Measurements from ENCODE around the gene TMEM140. TPM values are rescaled to one million over a fixed set of nuclear protein-coding genes. Genes with fewer than 3 reads are reported as not detected.

Gene TMEM140
- total RNA-seq, 4 donors from 2014 or later, result 116 to 179 (median 145) TPM

GRCh38 chr7:135161669-135162068, 13.8 kb downstream of the TMEM140 start:
- peak overlapping the region; percentile 93 to 97 (median 96) for H3K27ac ChIP-seq
- in situ Hi-C loops (cut with MboI; ENCODE audit: low sequenced_read_pairs in 4 of 4) (no loop called here), intact Hi-C loops (cut with DNase I; ENCODE audit: low total_unique reads) (no loop called here)
- peaks cover 0 to 15% of the 10 kb centered on the region in 2 donors for H3K36me3 ChIP-seq
- no peaks in the 10 kb centered on the region for H3K27me3 ChIP-seq
- H3K4me3 ChIP-seq, result no peak overlapping the region
- no peak for DNase-seq
- no peak for TF ChIP-seq POLR2A (IDR thresholded peaks at IDR 0.05)
- no peak for TF ChIP-seq CTCF (IDR thresholded peaks at IDR 0.05 in 4 of 5, conservative IDR thresholded peaks at IDR 0.05 in 1 of 5)
- ATAC-seq, result no peak
- no peaks in the 10 kb centered on the region for H3K9me3 ChIP-seq
- H3K4me1 ChIP-seq, result peaks cover 98% of the 10 kb centered on the region in 2 donors

- in situ Hi-C loops (cut with MboI; ENCODE audit: low sequenced_read_pairs in 4 of 4), result no loop called here
- Histone ChIP-seq H3K27me3 (no peaks in the 10 kb centered on the region), H3K36me3 (peaks cover 0 to 21% of the 10 kb centered on the region in 2 donors), H3K27ac (peak overlapping the region; percentile 93 to 97 (median 96)), H3K4me1 (peaks cover 98% of the 10 kb centered on the region in 2 donors), H3K4me3 (no peak overlapping the region), H3K9me3 (no peaks in the 10 kb centered on the region)
- DNase-seq (no peak), ATAC-seq (no peak)
- TF ChIP-seq POLR2A (IDR thresholded peaks at IDR 0.05), result no peak
- no peak for TF ChIP-seq CTCF (IDR thresholded peaks at IDR 0.05 in 4 of 5, conservative IDR thresholded peaks at IDR 0.05 in 1 of 5)
- intact Hi-C loops (cut with DNase I; ENCODE audit: low total_unique reads), result no loop called here
These were observed 14.6 kb downstream of the TMEM140 start for GRCh38 chr7:135162382-135163001.

GRCh38 chr7:135164357-135165061, 16.6 kb downstream of the TMEM140 start:
- DNase-seq, result peak; percentile 87 to 92
- H3K27me3 ChIP-seq, result no peaks in the 10 kb centered on the region
- peak; percentile 62 to 72 for ATAC-seq
- intact Hi-C loops (cut with DNase I; ENCODE audit: low total_unique reads), result loop anchor here (5.0 kb wide), 1 partner anchor 632 kb away; no protein-coding TSS in a partner anchor
- H3K4me3 ChIP-seq, result peak overlapping the region; percentile 26 to 35 (median 30)
- peaks cover 0 to 24% of the 10 kb centered on the region in 2 donors for H3K36me3 ChIP-seq
- peak overlapping the region; percentile 93 to 97 (median 96) for H3K27ac ChIP-seq
- in situ Hi-C loops (cut with MboI; ENCODE audit: low sequenced_read_pairs in 4 of 4), result no loop called here
- H3K9me3 ChIP-seq, result no peaks in the 10 kb centered on the region
- TF ChIP-seq POLR2A (IDR thresholded peaks at IDR 0.05) (peak; percentile 58 to 60), CTCF (IDR thresholded peaks at IDR 0.05 in 4 of 5, conservative IDR thresholded peaks at IDR 0.05 in 1 of 5) (peak; percentile 49 to 90 (median 79))
- peaks cover 95 to 98% of the 10 kb centered on the region in 2 donors for H3K4me1 ChIP-seq

GRCh38 chr7:135165862-135166261, 18.0 kb downstream of the TMEM140 start:
- ATAC-seq (no peak), DNase-seq (no peak)
- H3K4me1 ChIP-seq, result peaks cover 86 to 91% of the 10 kb centered on the region in 2 donors
- H3K27ac ChIP-seq, result peak overlapping the region; percentile 93 to 97 (median 96)
- in situ Hi-C loops (cut with MboI; ENCODE audit: low sequenced_read_pairs in 4 of 4), result no loop called here
- H3K27me3 ChIP-seq, result no peaks in the 10 kb centered on the region
- H3K9me3 ChIP-seq, result no peaks in the 10 kb centered on the region
- intact Hi-C loops (cut with DNase I; ENCODE audit: low total_unique reads), result loop anchor here (5.0 kb wide), 1 partner anchor 634 kb away; no protein-coding TSS in a partner anchor
- H3K36me3 ChIP-seq, result peaks cover 0 to 24% of the 10 kb centered on the region in 2 donors
- no peak for TF ChIP-seq POLR2A (IDR thresholded peaks at IDR 0.05)
- peak overlapping the region in 2 of 4 donors; percentile 8 to 35 for H3K4me3 ChIP-seq

Data from gastrocnemius medialis (tissue), 4 donors.